ENCODE measurements around the gene ZNF714. TPM values are rescaled to one million over a fixed set of nuclear protein-coding genes. Genes with fewer than 3 reads are reported as not detected.
"Not testable (repeated sequence)": the region's sequence is repeated elsewhere in the genome, so short reads cannot be mapped to it uniquely, and the experiment has no call there.

ZNF714 gene
- total RNA-seq, 2 experiments from 2014 or later = 21.1 to 23.1 TPM

- Mint-ChIP-seq H3K27ac (no peak overlapping the region), H3K36me3 (ENCODE audit: low read depth) (peaks cover 2% of the 10 kb centered on the region), H3K4me1 (ENCODE audit: low read depth) (peaks cover 19% of the 10 kb centered on the region), H3K27me3 (ENCODE audit: low read depth) (peaks cover 5% of the 10 kb centered on the region), H3K4me3 (no peak overlapping the region), H3K9me3 (no peaks in the 10 kb centered on the region)
- intact Hi-C loops (cut with micrococcal nuclease) = no loop called here
- CTCF ChIA-PET = interaction anchor here (0.5 kb wide), 1 partner anchor 117 kb away, joined by 3 read pairs; no protein-coding TSS in a partner anchor
- no peak for DNase-seq
Measured at GRCh38 chr19:21138130-21138529, 56.1 kb downstream of the ZNF714 start.

GRCh38 chr19:21141006-21141405 is 59.0 kb downstream of the ZNF714 start:
- not testable (repeated sequence) for H3K9me3 Mint-ChIP-seq
- peak overlapping the region; percentile 46 for H3K27ac Mint-ChIP-seq

GRCh38 chr19:21141787-21142464 is 59.9 kb downstream of the ZNF714 start, which contains the start of gene ZNF431:
ZNF431 (plus strand) TSS chr19:21142040; CDS start chr19:21142184, 144 bp downstream.
- Mint-ChIP-seq H3K4me1 (ENCODE audit: low read depth) (peaks cover 43% of the 10 kb centered on the region), H3K36me3 (ENCODE audit: low read depth) (peaks cover 35% of the 10 kb centered on the region), H3K27me3 (ENCODE audit: low read depth) (no peaks in the 10 kb centered on the region), H3K27ac (peak within 1 kb of the TSS; percentile 94), H3K4me3 (peak within 1 kb of the TSS; percentile 99), H3K9me3 (no peaks in the 10 kb centered on the region)
- peak; percentile 95 for DNase-seq
- intact Hi-C loops (cut with micrococcal nuclease) = loop anchor here (1.0 to 5.0 kb wide), 13 partner anchors 59 to 1090 kb away; partner anchors contain the start of genes ZNF100, ZNF430, ZNF486 and ZNF493
- CTCF ChIA-PET = interaction anchor here (1.1 kb wide), 1 partner anchor 125 kb away, joined by 3 read pairs; no protein-coding TSS in a partner anchor

More at GRCh38 chr19:21141006-21141405, 59.0 kb downstream of the ZNF714 start:
- Mint-ChIP-seq H3K4me3 (peak overlapping the region; percentile 16), H3K4me1 (ENCODE audit: low read depth) (peaks cover 39% of the 10 kb centered on the region), H3K36me3 (ENCODE audit: low read depth) (peaks cover 27% of the 10 kb centered on the region)
- intact Hi-C loops (cut with micrococcal nuclease) = loop anchor here (1.0 to 5.0 kb wide), 13 partner anchors 58 to 1089 kb away; partner anchors contain the start of genes ZNF100, ZNF430, ZNF486 and ZNF493
- CTCF ChIA-PET; DNase-seq; H3K27me3 Mint-ChIP-seq (ENCODE audit: low read depth): not testable (repeated sequence)

- H3K9me3 Mint-ChIP-seq = no peaks in the 10 kb centered on the region
- peaks cover 48% of the 10 kb centered on the region for H3K4me1 Mint-ChIP-seq (ENCODE audit: low read depth)
- peaks cover 46% of the 10 kb centered on the region for H3K36me3 Mint-ChIP-seq (ENCODE audit: low read depth)
- CTCF ChIA-PET = no interaction called here
- peak overlapping the region; percentile 44 for H3K4me3 Mint-ChIP-seq
- no peak overlapping the region for H3K27ac Mint-ChIP-seq
- no peak for DNase-seq
- intact Hi-C loops (cut with micrococcal nuclease) = loop anchor here (5.0 kb wide), 8 partner anchors 121 to 1091 kb away; partner anchors contain the start of genes ZNF100, ZNF430, ZNF486 and ZNF493
- no peaks in the 10 kb centered on the region for H3K27me3 Mint-ChIP-seq (ENCODE audit: low read depth)
Measured at GRCh38 chr19:21143428-21143827, 61.4 kb downstream of the ZNF714 start.

- CTCF ChIA-PET = no interaction called here
- peaks cover 51% of the 10 kb centered on the region for H3K36me3 Mint-ChIP-seq (ENCODE audit: low read depth)
- no peaks in the 10 kb centered on the region for H3K27me3 Mint-ChIP-seq (ENCODE audit: low read depth)
- no peak overlapping the region for H3K4me3 Mint-ChIP-seq
- H3K4me1 Mint-ChIP-seq (ENCODE audit: low read depth) = peaks cover 48% of the 10 kb centered on the region
- intact Hi-C loops (cut with micrococcal nuclease) = loop anchor here (5.0 kb wide), 8 partner anchors 122 to 1092 kb away; partner anchors contain the start of genes ZNF100, ZNF430, ZNF486 and ZNF493
- no peak overlapping the region for H3K27ac Mint-ChIP-seq
- DNase-seq = no peak
- no peaks in the 10 kb centered on the region for H3K9me3 Mint-ChIP-seq
Measured at GRCh38 chr19:21143854-21144253, 61.9 kb downstream of the ZNF714 start.

- intact Hi-C loops (cut with micrococcal nuclease) = no loop called here
- Mint-ChIP-seq H3K36me3 (ENCODE audit: low read depth) (peaks cover 80% of the 10 kb centered on the region), H3K27ac (no peak overlapping the region), H3K27me3 (ENCODE audit: low read depth) (no peaks in the 10 kb centered on the region), H3K9me3 (no peaks in the 10 kb centered on the region), H3K4me1 (ENCODE audit: low read depth) (peaks cover 33% of the 10 kb centered on the region), H3K4me3 (no peak overlapping the region)
- DNase-seq = no peak
- CTCF ChIA-PET = no interaction called here
Measured at GRCh38 chr19:21147540-21147939, 65.5 kb downstream of the ZNF714 start.

GRCh38 chr19:21148681-21149080 is 66.7 kb downstream of the ZNF714 start:
- H3K27me3 Mint-ChIP-seq (ENCODE audit: low read depth) = no peaks in the 10 kb centered on the region
- CTCF ChIA-PET = no interaction called here
- peaks cover 23% of the 10 kb centered on the region for H3K4me1 Mint-ChIP-seq (ENCODE audit: low read depth)
- H3K4me3 Mint-ChIP-seq = no peak overlapping the region
- H3K36me3 Mint-ChIP-seq (ENCODE audit: low read depth) = peaks cover 86% of the 10 kb centered on the region
- H3K9me3 Mint-ChIP-seq = no peaks in the 10 kb centered on the region
- no peak overlapping the region for H3K27ac Mint-ChIP-seq
- no peak for DNase-seq
- intact Hi-C loops (cut with micrococcal nuclease) = no loop called here

GRCh38 chr19:21149877-21150276 is 67.9 kb downstream of the ZNF714 start:
- peaks cover 81% of the 10 kb centered on the region for H3K36me3 Mint-ChIP-seq (ENCODE audit: low read depth)
- no peaks in the 10 kb centered on the region for H3K9me3 Mint-ChIP-seq
- no peak for DNase-seq
- H3K4me3 Mint-ChIP-seq = no peak overlapping the region
- no peak overlapping the region for H3K27ac Mint-ChIP-seq
- intact Hi-C loops (cut with micrococcal nuclease) = no loop called here
- no peaks in the 10 kb centered on the region for H3K27me3 Mint-ChIP-seq (ENCODE audit: low read depth)
- H3K4me1 Mint-ChIP-seq (ENCODE audit: low read depth) = peaks cover 14% of the 10 kb centered on the region
- CTCF ChIA-PET = no interaction called here

GRCh38 chr19:21151460-21151859 is 69.5 kb downstream of the ZNF714 start:
- peak overlapping the region; percentile 36 for H3K27ac Mint-ChIP-seq
- intact Hi-C loops (cut with micrococcal nuclease) = no loop called here
- H3K36me3 Mint-ChIP-seq (ENCODE audit: low read depth) = peaks cover 82% of the 10 kb centered on the region
- H3K4me3 Mint-ChIP-seq = no peak overlapping the region
- peaks cover 15% of the 10 kb centered on the region for H3K4me1 Mint-ChIP-seq (ENCODE audit: low read depth)
- DNase-seq = no peak
- H3K9me3 Mint-ChIP-seq = peaks cover 11% of the 10 kb centered on the region
- no peaks in the 10 kb centered on the region for H3K27me3 Mint-ChIP-seq (ENCODE audit: low read depth)
- CTCF ChIA-PET = no interaction called here

GRCh38 chr19:21158523-21159135 is 76.6 kb downstream of the ZNF714 start:
- Mint-ChIP-seq H3K36me3 (ENCODE audit: low read depth) (peaks cover 64% of the 10 kb centered on the region), H3K9me3 (peaks cover 18% of the 10 kb centered on the region), H3K4me1 (ENCODE audit: low read depth) (peaks cover 15% of the 10 kb centered on the region), H3K27me3 (ENCODE audit: low read depth) (no peaks in the 10 kb centered on the region), H3K27ac (no peak overlapping the region), H3K4me3 (no peak overlapping the region)
- no peak for DNase-seq
- CTCF ChIA-PET = no interaction called here
- intact Hi-C loops (cut with micrococcal nuclease) = no loop called here

GRCh38 chr19:21164541-21164940 is 82.5 kb downstream of the ZNF714 start:
- intact Hi-C loops (cut with micrococcal nuclease) = no loop called here
- no peaks in the 10 kb centered on the region for H3K9me3 Mint-ChIP-seq
- H3K4me1 Mint-ChIP-seq (ENCODE audit: low read depth) = peaks cover 11% of the 10 kb centered on the region
- H3K27ac Mint-ChIP-seq = no peak overlapping the region
- H3K36me3 Mint-ChIP-seq (ENCODE audit: low read depth) = peaks cover 62% of the 10 kb centered on the region
- no peaks in the 10 kb centered on the region for H3K27me3 Mint-ChIP-seq (ENCODE audit: low read depth)
- CTCF ChIA-PET = interaction anchor here (0.6 kb wide), 1 partner anchor 166 kb away, joined by 3 read pairs; no protein-coding TSS in a partner anchor
- no peak for DNase-seq
- H3K4me3 Mint-ChIP-seq = no peak overlapping the region

GRCh38 chr19:21166436-21166835 is 84.4 kb downstream of the ZNF714 start:
- Mint-ChIP-seq H3K4me3 (no peak overlapping the region), H3K4me1 (ENCODE audit: low read depth) (peaks cover 5% of the 10 kb centered on the region), H3K36me3 (ENCODE audit: low read depth) (peaks cover 62% of the 10 kb centered on the region), H3K9me3 (peaks cover 2% of the 10 kb centered on the region), H3K27ac (no peak overlapping the region), H3K27me3 (ENCODE audit: low read depth) (no peaks in the 10 kb centered on the region)
- DNase-seq = no peak
- intact Hi-C loops (cut with micrococcal nuclease) = no loop called here
- CTCF ChIA-PET = no interaction called here

All from activated naive CD4-positive, alpha-beta T cell treated with anti-CD3 and anti-CD28 coated beads for 36 hours (primary cell).